Measurements from ENCODE around the gene PDE7B.
"Not testable (repeated sequence)": the region's sequence is repeated elsewhere in the genome, so short reads cannot be mapped to it uniquely, and the experiment has no call there.

Gene PDE7B

GRCh38 chr6:136079701-136080565 is 228.4 kb downstream of the PDE7B start:
- DNase-seq: no peak

GRCh38 chr6:136083540-136083939 is 232.0 kb downstream of the PDE7B start:
- no peak for DNase-seq

GRCh38 chr6:136084403-136084802 is 232.9 kb downstream of the PDE7B start:
- DNase-seq: no peak

GRCh38 chr6:136085370-136086115 is 234.0 kb downstream of the PDE7B start:
- no peak for DNase-seq

GRCh38 chr6:136086686-136087085 is 235.2 kb downstream of the PDE7B start:
- no peak for DNase-seq

GRCh38 chr6:136087986-136088385 is 236.5 kb downstream of the PDE7B start:
- DNase-seq: no peak

- DNase-seq: no peak
Measured at GRCh38 chr6:136088693-136089092, 237.2 kb downstream of the PDE7B start.

GRCh38 chr6:136089876-136090275 is 238.4 kb downstream of the PDE7B start:
- DNase-seq: no peak

GRCh38 chr6:136090929-136091328 is 239.4 kb downstream of the PDE7B start:
- no peak for DNase-seq

- no peak for DNase-seq
Measured at GRCh38 chr6:136092897-136093296, 241.4 kb downstream of the PDE7B start.

- DNase-seq: no peak
Measured at GRCh38 chr6:136093835-136094234, 242.3 kb downstream of the PDE7B start.

GRCh38 chr6:136094812-136095211 is 243.3 kb downstream of the PDE7B start:
- DNase-seq: no peak

- no peak for DNase-seq
Measured at GRCh38 chr6:136095986-136096385, 244.5 kb downstream of the PDE7B start.

- DNase-seq: no peak
Measured at GRCh38 chr6:136102991-136103688, 251.6 kb downstream of the PDE7B start.

- no peak for DNase-seq
Measured at GRCh38 chr6:136103763-136104311, 252.3 kb downstream of the PDE7B start.

- no peak for DNase-seq
Measured at GRCh38 chr6:136104556-136104955, 253.1 kb downstream of the PDE7B start.

GRCh38 chr6:136105797-136106196 is 254.3 kb downstream of the PDE7B start:
- DNase-seq: not testable (repeated sequence)

- DNase-seq: no peak
Measured at GRCh38 chr6:136108361-136108945, 257.0 kb downstream of the PDE7B start.

- DNase-seq: no peak
Measured at GRCh38 chr6:136111831-136112230, 260.3 kb downstream of the PDE7B start.

- DNase-seq: no peak
Measured at GRCh38 chr6:136112262-136112661, 260.8 kb downstream of the PDE7B start.

GRCh38 chr6:136113736-136114173 is 262.3 kb downstream of the PDE7B start:
- peak; percentile 70 for DNase-seq

- no peak for DNase-seq
Measured at GRCh38 chr6:136114661-136115060, 263.2 kb downstream of the PDE7B start.

- no peak for DNase-seq
Measured at GRCh38 chr6:136115941-136116340, 264.4 kb downstream of the PDE7B start.

All from NCI-H187 treated with DMSO at 0.1 percent for 48 hours (cell line).